Heart left ventricle (tissue), 13 donors: ENCODE data around the gene DOCK7.

ENCODE experiments used
- CTCF ChIP-seq, 12 donors: fragments of 200-600 bp; sonication (generic) in 4 of 12; IDR thresholded peaks; one replicate each; pipeline versions ENCODE4 v1.5.0 to v1.8.0; 2018 to 2022; ENCODE audit warnings: antibody characterized with exemption in 12 of 12, mild to moderate bottlenecking in 5 of 12
- POLR2A ChIP-seq, 2 donors: fragments of 450-650 bp; IDR thresholded peaks; one replicate each; pipeline ENCODE4 v1.6.1; 2017; ENCODE audit warnings: antibody characterized with exemption in 2 of 2, mild to moderate bottlenecking in 2 of 2, moderate library complexity in 2 of 2
- donor health status: ischemic (EF 13 %, LVEDD 7.1; RV severe dilation, severe dysfunction).
- donor health status: DM: no; HTN: yes; CAD: no.
- donor health status: DM: no; HTN: no; CAD: no.
- donor health status: ischemic (EF 25% LVEDD 6.9; RV normal size, moderate dysfunction).
- donor health status: ischemic (EF 25% LVEDD 5.7; RV mildly dilated, moderate dysfunction).
- donor health status: ischemic (EF 35%, LVEDD 5.7; RV mildly dilated, moderate dysfunction).
- donor health status: nonischemic (EF 11% LVEDD 7.7; RV severe dilation, severe dysfunction).
- donor health status: DM: yes; HTN: yes; CAD: no.
- donor health status: PGD.
- donor health status: ischemic (EF 29% LVEDD 5.4; RV normal size, mild dysfunction).
- donor health status: nonischemic (EF 23%, LVEDD 6.1; RV moderate dilation, normal function).

GRCh38 chr1:62728963-62729362, 40.8 kb upstream of the DOCK7 start:
- TF ChIP-seq CTCF (IDR thresholded peaks at IDR 0.05) (no peak), POLR2A (IDR thresholded peaks at IDR 0.05) (no peak)
